H1 (cell line): ENCODE data around the gene TSEN54. TPM values are rescaled to one million over a fixed set of nuclear protein-coding genes. Genes with fewer than 3 reads are reported as not detected.

Experiments
- CTCF ChIA-PET: fragments of 300-600 bp; sonication (Branson Sonifier 250); formaldehyde crosslinking; loops from one replicate; lab custom pipeline; 2021; ENCODE audit not compliant: partially characterized antibody; lab: Charles Lee
- POLR2A ChIA-PET: fragments of 300-600 bp; sonication (Branson Sonifier 250); formaldehyde crosslinking; loops from one replicate; lab custom pipeline; 2021; ENCODE audit warnings: inconsistent platforms; ENCODE audit not compliant: partially characterized antibody; lab: Charles Lee
- DNase-seq, 2 experiments: peaks; one replicate each; pipeline versions ENCODE4 v3.0.0 to v3.0.0-alpha.2; 2010 to 2022; ENCODE audit warnings: low spot score in 2 of 2, low read depth in 1 of 2, mixed read lengths in 1 of 2
- FAIRE-seq: peaks from 2 replicates; lab custom pipeline; 2011; peaks lifted over from hg19 to GRCh38; lab: Jason Lieb, UNC
- H2AFZ ChIP-seq: 2 replicates; pipeline ENCODE4 v1.8.1; 2012; ENCODE audit warnings: low read length, inconsistent platforms
- H2AK5ac ChIP-seq: 2 replicates; pipeline ENCODE4 v1.6.1; 2013; ENCODE audit warnings: low read depth, low read length
- H2BK120ac ChIP-seq: replicated peaks from 2 replicates; pipeline ENCODE3; 2013; ENCODE audit warnings: low read depth, low read length, inconsistent platforms
- H2BK12ac ChIP-seq: 2 replicates; pipeline ENCODE4 v1.6.1; 2013; ENCODE audit warnings: low read depth, low read length
- H2BK15ac ChIP-seq: 2 replicates; pipeline ENCODE4 v1.6.1; 2013; ENCODE audit warnings: low read length
- H2BK20ac ChIP-seq: 2 replicates; pipeline ENCODE4 v1.6.1; 2013; ENCODE audit warnings: low read length
- H2BK5ac ChIP-seq: 2 replicates; pipeline ENCODE4 v1.6.1; 2013; ENCODE audit warnings: low read depth, low read length
- H3K14ac ChIP-seq: 2 replicates; pipeline ENCODE4 v1.6.1; 2013; ENCODE audit warnings: inconsistent platforms; ENCODE audit not compliant: insufficient read length
- H3K18ac ChIP-seq: 2 replicates; pipeline ENCODE4 v1.6.1; 2013; ENCODE audit warnings: low read length; ENCODE audit errors: extremely low read depth
- H3K23ac ChIP-seq: 2 replicates; pipeline ENCODE4 v1.6.1; 2013; ENCODE audit warnings: inconsistent platforms; ENCODE audit not compliant: insufficient read length
- H3K23me2 ChIP-seq: 2 replicates; pipeline ENCODE4 v1.6.1; 2013; ENCODE audit warnings: low read depth, low read length
- H3K27ac ChIP-seq: 2 replicates; pipeline ENCODE4 v1.6.1; 2011; ENCODE audit warnings: low read depth, low read length, inconsistent platforms
- H3K27me3 ChIP-seq, 4 experiments: replicated peaks in 1 of 4; 1 replicate in 1 of 4; 2 replicates in 3 of 4; pipeline versions ENCODE4 v1.6.1 to v1.8.1; 2011 to 2013; ENCODE audit warnings: low read length in 3 of 4, mild to moderate bottlenecking in 3 of 4, inconsistent platforms in 2 of 4, mixed read lengths in 2 of 4, moderate library complexity in 1 of 4; ENCODE audit not compliant: control insufficient read depth in 3 of 4, insufficient read depth in 3 of 4; ENCODE audit errors: extremely low read depth in 1 of 4
- H3K36me3 ChIP-seq, 4 experiments: 2 replicates each; pipeline versions ENCODE4 v1.6.1 to v1.8.1; 2011 to 2013; ENCODE audit warnings: mild to moderate bottlenecking in 4 of 4, low read length in 3 of 4, moderate library complexity in 2 of 4, control low read depth in 1 of 4, inconsistent platforms in 1 of 4; ENCODE audit not compliant: insufficient read depth in 4 of 4, control insufficient read depth in 2 of 4
- H3K4ac ChIP-seq: replicated peaks from 2 replicates; pipeline ENCODE3; 2013; ENCODE audit warnings: low read length, low read depth, mixed read lengths, inconsistent platforms; ENCODE audit not compliant: insufficient read length
- H3K4me1 ChIP-seq, 4 experiments: replicated peaks in 1 of 4; 1 replicate in 1 of 4; 2 replicates in 3 of 4; pipeline versions ENCODE4 v1.6.1 to v1.8.1; 2011 to 2013; ENCODE audit warnings: low read length in 3 of 4, inconsistent platforms in 2 of 4, mixed read lengths in 1 of 4; ENCODE audit not compliant: insufficient read depth in 4 of 4, control insufficient read depth in 3 of 4
- H3K4me2 ChIP-seq, 2 experiments: 2 replicates each; pipeline versions ENCODE4 v1.6.1 to v1.8.1; 2011 to 2013; ENCODE audit warnings: low read depth in 2 of 2, low read length in 2 of 2, control low read depth in 1 of 2, inconsistent platforms in 1 of 2, mild to moderate bottlenecking in 1 of 2; ENCODE audit not compliant: insufficient read depth in 1 of 2
- H3K4me3 ChIP-seq, 4 experiments: fragments of 200-600, 300-600 bp in 1 of 4; sonication (generic), shearing (Covaris generic), sonication (Bioruptor Twin) in 1 of 4; 2 replicates each; pipeline versions ENCODE4 v1.5.1 to v1.8.1; 2011 to 2016; ENCODE audit warnings: low read length in 4 of 4, low read depth in 3 of 4, control low read depth in 2 of 4, inconsistent platforms in 2 of 4, mild to moderate bottlenecking in 2 of 4, mixed read lengths in 1 of 4, moderate library complexity in 1 of 4; ENCODE audit not compliant: insufficient read depth in 2 of 4; ENCODE audit errors: extremely low read depth in 1 of 4
- H3K56ac ChIP-seq: replicated peaks from 2 replicates; pipeline ENCODE3; 2013; ENCODE audit warnings: low read depth, mild to moderate bottlenecking, mixed read lengths, low read length, inconsistent platforms; ENCODE audit not compliant: insufficient read length
- H3K79me1 ChIP-seq: 2 replicates; pipeline ENCODE4 v1.6.1; 2013; ENCODE audit warnings: low read depth, low read length, control low read depth
- H3K79me2 ChIP-seq, 2 experiments: 2 replicates each; pipeline versions ENCODE4 v1.6.1 to v1.8.1; 2012 to 2013; ENCODE audit warnings: low read length in 2 of 2, mild to moderate bottlenecking in 2 of 2, inconsistent platforms in 1 of 2; ENCODE audit not compliant: insufficient read depth in 2 of 2, control insufficient read depth in 1 of 2
- H3K9ac ChIP-seq, 4 experiments: replicated peaks in 1 of 4; 1 replicate in 1 of 4; 2 replicates in 3 of 4; pipeline versions ENCODE4 v1.6.1 to v1.8.1; 2011 to 2013; ENCODE audit warnings: low read depth in 3 of 4, low read length in 3 of 4, control low read depth in 2 of 4, mild to moderate bottlenecking in 2 of 4, moderate library complexity in 2 of 4, inconsistent platforms in 1 of 4; ENCODE audit errors: extremely low read depth in 1 of 4
- H3K9me3 ChIP-seq, 2 experiments: 2 replicates each; pipeline versions ENCODE4 v1.6.1 to v1.8.1; 2012 to 2013; ENCODE audit warnings: mild to moderate bottlenecking in 2 of 2, moderate library complexity in 2 of 2, control low read depth in 1 of 2, inconsistent platforms in 1 of 2, low read depth in 1 of 2, low read length in 1 of 2, mixed read lengths in 1 of 2; ENCODE audit not compliant: insufficient read depth in 2 of 2
- H4K20me1 ChIP-seq, 2 experiments: replicated peaks in 1 of 2; 2 replicates each; pipeline versions ENCODE3 to v1.8.1; 2011 to 2013; ENCODE audit warnings: inconsistent platforms in 2 of 2, low read length in 2 of 2, mild to moderate bottlenecking in 1 of 2; ENCODE audit not compliant: insufficient read depth in 2 of 2, control insufficient read depth in 1 of 2
- H4K5ac ChIP-seq: 2 replicates; pipeline ENCODE4 v1.6.1; 2013; ENCODE audit warnings: low read length, low read depth, mixed read lengths, inconsistent platforms; ENCODE audit not compliant: insufficient read length
- H4K8ac ChIP-seq: 2 replicates; pipeline ENCODE4 v1.8.0; 2013; ENCODE audit warnings: mild to moderate bottlenecking, moderate library complexity, low read length, inconsistent platforms; ENCODE audit not compliant: insufficient read depth; ENCODE audit errors: extremely low read depth
- H4K91ac ChIP-seq: replicated peaks from 2 replicates; pipeline ENCODE3; 2013; ENCODE audit warnings: low read length, mixed read lengths, inconsistent platforms; ENCODE audit not compliant: insufficient read length
- CEBPB ChIP-seq: IDR thresholded peaks from 2 replicates; pipeline ENCODE4 v1.6.1; 2012; ENCODE audit warnings: low read depth, low read length
- CREB1 ChIP-seq: IDR thresholded peaks from 2 replicates; pipeline ENCODE4 v1.6.1; 2012; ENCODE audit warnings: inconsistent platforms
- E2F6 ChIP-seq: IDR thresholded peaks from 2 replicates; pipeline ENCODE4 v1.6.1; 2012; ENCODE audit warnings: inconsistent platforms
- EZH2 ChIP-seq: fragments of 200-600 bp; sonication (generic); IDR thresholded peaks from 2 replicates; pipeline ENCODE4 v1.7.1; 2012; ENCODE audit warnings: low read depth, mild to moderate bottlenecking, moderate library complexity, low read length, inconsistent platforms; ENCODE audit not compliant: severe bottlenecking
- KDM1A ChIP-seq: fragments of 200-600, 300-600 bp; sonication (generic); IDR thresholded peaks from 2 replicates; pipeline ENCODE4 v1.7.1; 2016; ENCODE audit warnings: mild to moderate bottlenecking, low read length, borderline replicate concordance
- MAX ChIP-seq: IDR thresholded peaks from 2 replicates; pipeline ENCODE4 v1.6.1; 2012; ENCODE audit warnings: inconsistent platforms
- NRF1 ChIP-seq: IDR thresholded peaks from 2 replicates; pipeline ENCODE4 v1.6.1; 2011; ENCODE audit warnings: mild to moderate bottlenecking, low read depth, low read length, improper control_type of control experiment
- SUZ12 ChIP-seq: fragments of 200-600 bp; sonication (generic); IDR thresholded peaks from 2 replicates; pipeline ENCODE4 v1.6.1; 2012; ENCODE audit warnings: mild to moderate bottlenecking, inconsistent platforms, low read length, moderate library complexity, mixed read lengths
- TBP ChIP-seq: IDR thresholded peaks from 2 replicates; pipeline ENCODE4 v1.6.1; 2011; ENCODE audit warnings: low read depth, low read length, improper control_type of control experiment
- TEAD4 ChIP-seq: IDR thresholded peaks from 2 replicates; pipeline ENCODE4 v1.6.1; 2012; ENCODE audit warnings: low read depth, low read length, inconsistent platforms, mixed read lengths
- YY1 ChIP-seq: IDR thresholded peaks from 2 replicates; pipeline ENCODE4 v1.6.1; 2011; ENCODE audit warnings: low read depth, mild to moderate bottlenecking, low read length
- WGBS, 2 experiments: shearing (Covaris generic) in 1 of 2; methylation state at CpG; one replicate each; pipeline versions ENCODE4 v1.1.6 to v1.1.7; 2013 to 2015; ENCODE audit warnings: low lambda C conversion rate in 2 of 2, mixed read lengths in 2 of 2, inconsistent platforms in 1 of 2, low coverage in 1 of 2, missing lambda C conversion rate in 1 of 2; ENCODE audit not compliant: insufficient replicate concordance in 2 of 2, insufficient coverage in 1 of 2, insufficient read length in 1 of 2; ENCODE audit errors: extremely low coverage in 1 of 2, missing lambda C conversion rate in 1 of 2; 5-methylcytosine and 5-hydroxymethylcytosine counted together
- polyA plus RNA-seq, 7 experiments: library from polyadenylated mRNA; depleted of rRNA in 3 of 7; stranded (reverse) in 5 of 7; unstranded in 2 of 7; fragments of >200 nt in 5 of 7; fragments of 200-250 nt in 2 of 7; gene quantifications; 1 replicate in 5 of 7; 2 replicates in 1 of 7; 4 replicates in 1 of 7; pipeline versions ENCODE4 v1.2.1 to v1.2.3, GENCODE V29; 2011 to 2013; ENCODE audit warnings: missing spikeins in 2 of 7, mixed read lengths in 2 of 7
- total RNA-seq: library from RNA; stranded (reverse); fragmentation: NEBNext Ultra II Directional; extraction: Animal tissue kit (Norgen Biotek cat#: 25700); gene quantifications from 2 replicates; pipeline ENCODE4 v1.2.1, GENCODE V29; 2021

The TSEN54 gene
- total and polyA plus RNA-seq, 2 of the 8 experiments (the other 6 are each of a cell fraction or from before 2014, with no cell fraction given): 43.6 to 60.3 TPM

- Histone ChIP-seq H4K91ac (no peak overlapping the region), H2BK120ac (no peak overlapping the region), H2AK5ac (no peak overlapping the region), H3K36me3 (peaks cover 0 to 34% (median 8%) of the 10 kb centered on the region in 4 experiments; a peak in 6 of 8 replicates), H3K18ac (no peak overlapping the region), H2BK20ac (no peak overlapping the region), H3K27me3 (no peaks in the 10 kb centered on the region; a peak in 1 of 7 replicates), H4K20me1 (peaks cover 4 to 26% of the 10 kb centered on the region in 2 experiments), H3K56ac (no peak overlapping the region), H3K79me2 (peaks cover 0 to 2% of the 10 kb centered on the region in 2 experiments; a peak in 1 of 4 replicates), H2AFZ (no peak overlapping the region), H4K5ac (no peak overlapping the region), H3K27ac (no peak overlapping the region), H3K4ac (no peak overlapping the region), H3K23ac (no peak overlapping the region), H3K79me1 (no peaks in the 10 kb centered on the region), H3K14ac (no peak overlapping the region), H4K8ac (no peak overlapping the region), H3K4me3 (no peak overlapping the region), H2BK5ac (no peak overlapping the region), H3K4me1 (peaks cover 0 to 18% (median 8%) of the 10 kb centered on the region in 4 experiments; a peak in 6 of 7 replicates), H3K9me3 (no peaks in the 10 kb centered on the region), H3K9ac (no peak overlapping the region), H3K23me2 (peaks cover 14% of the 10 kb centered on the region), H2BK12ac (no peak overlapping the region), H2BK15ac (no peak overlapping the region), H3K4me2 (no peak overlapping the region)
- CTCF ChIA-PET: interaction anchor here (0.6 to 1.7 kb wide), 9 partner anchors 14 to 113 kb away, joined by 3 to 6 read pairs (median 3); no protein-coding TSS in a partner anchor
- no peak for DNase-seq
- no peak for FAIRE-seq
- WGBS, 2 experiments: 96% methylated on average over 31 of the region's 33 CpGs; no CpG with 5 or more reads in 1 of the 2 experiments
- POLR2A ChIA-PET: interaction anchor here (0.7 kb wide), 1 partner anchor 68 kb away, joined by 3 read pairs; no protein-coding TSS in a partner anchor
- TF ChIP-seq TBP (no peak), SUZ12 (no peak), NRF1 (no peak), EZH2 (no peak), MAX (no peak), KDM1A (no peak), TEAD4 (no peak), CEBPB (no peak), E2F6 (no peak), YY1 (no peak), CREB1 (no peak)
Observed at GRCh38 chr17:75521951-75522727, 5.8 kb downstream of the TSEN54 start.
